HCT116 (cell line): Measurements from ENCODE around the gene CWC27. TPM values are rescaled to one million over a fixed set of nuclear protein-coding genes. Genes with fewer than 3 reads are reported as not detected.

Experiments used
- ATAC-seq: fragments of 200-7000 bp; cut with Tn5 transposase; 2 replicates; pipeline ENCODE4 v1.9.1; 2020; ENCODE audit warnings: mild to moderate bottlenecking, moderate library complexity
- BruUV-seq: library from RNA; stranded (reverse); fragments of 400-500 nt; replicated peaks from 2 replicates; lab custom pipeline; 2021; lab: Mats Ljungman, UMichigan
- CTCF ChIA-PET: fragments of 300-600 bp; sonication (Branson Sonifier 250); formaldehyde crosslinking; loops from one replicate; lab custom pipeline; 2021; ENCODE audit warnings: antibody characterized with exemption; lab: Charles Lee
- POLR2A ChIA-PET: fragments of 300-600, 350-600 bp; sonication (Branson Sonifier 250); formaldehyde crosslinking; loops from one replicate; lab custom pipeline; 2021; ENCODE audit warnings: antibody characterized with exemption; lab: Charles Lee
- RAD21 ChIA-PET, 2 experiments: fragments of 300-600 bp; sonication (Branson Sonifier 250); formaldehyde crosslinking; loops; one replicate each; lab custom pipeline; 2023; ENCODE audit warnings: low total read pairs in 2 of 2; ENCODE audit not compliant: uncharacterized antibody in 2 of 2, unreplicated experiment in 2 of 2, low non-redundant PET in 1 of 2; lab: Charles Lee
- DNase-seq: peaks from one replicate; pipeline ENCODE4 v3.0.0-alpha.2; 2010; ENCODE audit warnings: low read depth, low spot score
- H2AFZ ChIP-seq: fragments of 200-600 bp; shearing (Covaris generic), sonication (generic); 2 replicates; pipeline ENCODE4 v1.6.1; 2017; ENCODE audit warnings: low read depth, mixed run types, mixed read lengths, antibody characterized with exemption, low read length; ENCODE audit not compliant: poor library complexity, severe bottlenecking
- H3K27ac ChIP-seq: 2 replicates; pipeline ENCODE4 v1.5.1; 2012; ENCODE audit warnings: low read depth, low read length
- H3K27me3 ChIP-seq: fragments of 200-600 bp; sonication (generic); 2 replicates; pipeline ENCODE4 v1.6.1; 2016; ENCODE audit warnings: mixed run types, low read length, mixed read lengths; ENCODE audit not compliant: insufficient read depth
- H3K36me3 ChIP-seq, 2 experiments: fragments of 200-500 bp in 1 of 2; fragments of 200-600 bp in 1 of 2; sonication (Bioruptor generic) in 1 of 2; sonication (generic) in 1 of 2; 2 replicates each; pipeline versions ENCODE4 v1.5.1 to v1.6.1; 2014 to 2016; ENCODE audit warnings: low read length in 2 of 2, inconsistent platforms in 1 of 2, mixed read lengths in 1 of 2, mixed run types in 1 of 2; ENCODE audit not compliant: insufficient read depth in 2 of 2, control insufficient read depth in 1 of 2
- H3K4me1 ChIP-seq, 2 experiments: fragments of 200-600 bp in 1 of 2; sonication (generic) in 1 of 2; 2 replicates each; pipeline versions ENCODE4 v1.5.1 to v1.6.1; 2012 to 2017; ENCODE audit warnings: low read length in 2 of 2, inconsistent platforms in 1 of 2, mild to moderate bottlenecking in 1 of 2, mixed read lengths in 1 of 2, mixed run types in 1 of 2, moderate library complexity in 1 of 2; ENCODE audit not compliant: insufficient read depth in 2 of 2, control insufficient read depth in 1 of 2
- H3K4me2 ChIP-seq: fragments of 200-600 bp; sonication (generic); 2 replicates; pipeline ENCODE4 v1.6.1; 2017; ENCODE audit warnings: mixed run types, low read length, mixed read lengths
- H3K4me3 ChIP-seq, 2 experiments: fragments of 200-600 bp in 1 of 2; sonication (generic) in 1 of 2; replicated peaks in 1 of 2; 2 replicates each; pipeline ENCODE4 v1.5.1; 2011 to 2016; ENCODE audit warnings: low read length in 2 of 2, control low read depth in 1 of 2, low read depth in 1 of 2, mild to moderate bottlenecking in 1 of 2, mixed read lengths in 1 of 2, mixed run types in 1 of 2
- H3K79me2 ChIP-seq: fragments of 200-600 bp; sonication (generic); 2 replicates; pipeline ENCODE4 v1.6.1; 2017; ENCODE audit warnings: mild to moderate bottlenecking, mixed run types, low read length, moderate library complexity, mixed read lengths; ENCODE audit not compliant: insufficient read depth
- H3K9ac ChIP-seq: fragments of 200-600 bp; sonication (generic); 2 replicates; pipeline ENCODE4 v1.6.1; 2016; ENCODE audit warnings: low read length, mixed read lengths
- H3K9me2 ChIP-seq: fragments of 200-600 bp; sonication (generic), shearing (Covaris generic); 2 replicates; pipeline ENCODE4 v1.6.1; 2017; ENCODE audit warnings: mixed run types, mild to moderate bottlenecking, moderate library complexity; ENCODE audit not compliant: insufficient read depth
- H3K9me3 ChIP-seq, 2 experiments: fragments of 200-500 bp in 1 of 2; fragments of 200-600 bp in 1 of 2; sonication (Bioruptor generic) in 1 of 2; sonication (generic) in 1 of 2; 2 replicates each; pipeline ENCODE4 v1.6.1; 2014 to 2017; ENCODE audit warnings: low read length in 2 of 2, mixed read lengths in 2 of 2, inconsistent platforms in 1 of 2, low read depth in 1 of 2, mild to moderate bottlenecking in 1 of 2, mixed run types in 1 of 2, moderate library complexity in 1 of 2; ENCODE audit not compliant: control insufficient read depth in 1 of 2, insufficient read depth in 1 of 2
- H4K20me1 ChIP-seq: fragments of 200-600 bp; sonication (generic), shearing (Covaris generic); 2 replicates; pipeline ENCODE4 v1.6.1; 2017; ENCODE audit warnings: mixed run types, mild to moderate bottlenecking, moderate library complexity; ENCODE audit not compliant: insufficient read depth
- CBX3 ChIP-seq: IDR thresholded peaks from 2 replicates; pipeline ENCODE4 v1.6.1; 2012; ENCODE audit warnings: low read depth
- EZH2phosphoT487 ChIP-seq: fragments of 200-600 bp; IDR thresholded peaks from 2 replicates; pipeline ENCODE4 v1.6.1; 2018; ENCODE audit warnings: antibody characterized with exemption, borderline replicate concordance
- FOSL1 ChIP-seq: IDR thresholded peaks from 2 replicates; pipeline ENCODE4 v1.6.1; 2012; ENCODE audit warnings: low read depth
- POLR2A ChIP-seq: IDR thresholded peaks from 2 replicates; pipeline ENCODE4 v1.7.0; 2011; ENCODE audit warnings: borderline replicate concordance; ENCODE audit not compliant: insufficient read depth, insufficient read length; ENCODE audit errors: extremely low read depth
- POLR2AphosphoS5 ChIP-seq: IDR thresholded peaks from 2 replicates; pipeline ENCODE4 v1.6.1; 2011; ENCODE audit warnings: mild to moderate bottlenecking, low read depth, low read length, moderate library complexity
- RAD21 ChIP-seq: IDR thresholded peaks from 2 replicates; pipeline ENCODE4 v1.6.1; 2012; ENCODE audit warnings: low read depth, mild to moderate bottlenecking
- SRF ChIP-seq: IDR thresholded peaks from 2 replicates; pipeline ENCODE4 v1.6.1; 2012; ENCODE audit warnings: low read depth
- intact Hi-C: fragments of 100-400 bp; cut with micrococcal nuclease; formaldehyde crosslinking; loops from 2 replicates; pipeline ENCODE4 v1.10.0; 2022
- total RNA-seq: library from RNA; stranded (reverse); gene quantifications from one replicate; pipeline ENCODE4 v1.2.1, GENCODE V29; 2021; ENCODE audit not compliant: unreplicated experiment
- TF ChIP-seq, protein P1 (sequence below), 3 experiments: fragments of 200-600 bp in 1 of 3; sonication (generic) in 1 of 3; IDR thresholded peaks in 2 of 3; conservative IDR thresholded peaks in 1 of 3; 2 replicates each; pipeline ENCODE4 v1.5.1; 2012 to 2017; ENCODE audit warnings: low read depth in 2 of 3, low read length in 2 of 3, antibody characterized with exemption in 1 of 3, borderline replicate concordance in 1 of 3, control low read depth in 1 of 3, mild to moderate bottlenecking in 1 of 3, mixed read lengths in 1 of 3, mixed run types in 1 of 3, moderate library complexity in 1 of 3; ENCODE audit not compliant: insufficient read depth in 1 of 3
- TF ChIP-seq, protein P2 (sequence below): IDR thresholded peaks from 2 replicates; pipeline ENCODE4 v1.6.1; 2011; ENCODE audit warnings: mild to moderate bottlenecking, low read length, moderate library complexity; ENCODE audit not compliant: insufficient replicate concordance; ENCODE audit errors: extremely low read depth
- TF ChIP-seq, protein P3 (sequence below): IDR thresholded peaks from 2 replicates; pipeline ENCODE4 v1.6.1; 2012; ENCODE audit warnings: low read depth

Gene CWC27
- total RNA-seq, 1 experiment from 2014 or later, result 29.1 TPM

DNA sequence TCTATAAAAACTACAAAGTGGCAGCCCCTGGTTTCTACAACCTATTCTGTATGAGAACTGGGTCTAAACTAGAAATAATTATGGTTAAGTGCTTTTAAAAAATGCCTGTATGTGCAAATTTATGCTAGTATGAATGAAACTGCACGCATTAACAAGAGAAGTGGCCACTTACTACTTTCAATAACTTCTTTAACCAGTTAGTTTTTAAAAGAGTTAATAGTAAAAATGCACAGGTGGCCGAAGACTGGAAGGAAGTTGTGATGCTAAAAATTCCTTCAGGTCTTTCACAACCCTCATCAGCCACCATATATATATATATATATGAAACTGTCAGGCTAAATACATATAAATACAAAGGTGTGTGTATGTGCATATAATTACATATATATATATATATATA is 41.6 kb upstream of the CWC27 start:
- peaks cover 3 to 7% of the 10 kb centered on the region in 2 experiments; a peak in 2 of 4 replicates for H3K36me3 ChIP-seq
- CTCF ChIA-PET, result no interaction called here

DNA sequence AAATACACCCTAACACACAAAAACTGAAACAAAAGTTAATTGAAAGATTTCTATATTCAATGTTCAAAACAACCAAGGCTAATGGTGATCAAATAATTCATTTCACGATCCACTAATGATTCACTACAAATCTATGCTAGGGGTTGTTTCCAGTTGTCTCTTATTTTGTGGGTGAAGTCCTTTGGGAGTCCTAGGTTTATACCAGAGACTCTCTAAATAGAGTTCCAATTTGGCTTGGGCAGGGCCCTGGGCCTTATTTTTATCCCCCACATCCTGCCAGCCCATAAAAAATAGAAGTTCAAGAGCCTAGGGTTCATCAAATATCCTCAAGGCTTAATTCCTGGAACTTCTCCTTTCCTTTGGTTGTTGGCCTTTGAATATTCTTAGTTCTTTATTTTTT is 26.3 kb upstream of the CWC27 start:
- H3K79me2 ChIP-seq, result peaks cover 3% of the 10 kb centered on the region; the same call in 1 of the 2 replicates
- H3K9ac ChIP-seq, result no peak overlapping the region
- no peaks in the 10 kb centered on the region for H3K27me3 ChIP-seq
- POLR2A ChIA-PET, result no interaction called here
- no peaks in the 10 kb centered on the region for H3K9me2 ChIP-seq
- no peaks in the 10 kb centered on the region for H4K20me1 ChIP-seq
- BruUV-seq, result no TSS peak
- CTCF ChIA-PET, result no interaction called here
- no peak for ATAC-seq
- H3K27ac ChIP-seq, result no peak overlapping the region
- no peak overlapping the region for H2AFZ ChIP-seq
- H3K4me2 ChIP-seq, result no peak overlapping the region
- DNase-seq, result no peak
- no peaks in the 10 kb centered on the region for H3K4me1 ChIP-seq
- peaks cover 0 to 7% of the 10 kb centered on the region in 2 experiments; a peak in 1 of 4 replicates for H3K36me3 ChIP-seq
- H3K9me3 ChIP-seq, result no peaks in the 10 kb centered on the region
- H3K4me3 ChIP-seq, result no peak overlapping the region
- intact Hi-C loops, result no loop called here
- RAD21 ChIA-PET, result no interaction called here
- TF ChIP-seq EZH2phosphoT487 (no peak), POLR2A (no peak), RAD21 (no peak), SRF (no peak), POLR2AphosphoS5 (no peak), CBX3 (no peak), FOSL1 (no peak)
- TF ChIP-seq, protein P1, sequence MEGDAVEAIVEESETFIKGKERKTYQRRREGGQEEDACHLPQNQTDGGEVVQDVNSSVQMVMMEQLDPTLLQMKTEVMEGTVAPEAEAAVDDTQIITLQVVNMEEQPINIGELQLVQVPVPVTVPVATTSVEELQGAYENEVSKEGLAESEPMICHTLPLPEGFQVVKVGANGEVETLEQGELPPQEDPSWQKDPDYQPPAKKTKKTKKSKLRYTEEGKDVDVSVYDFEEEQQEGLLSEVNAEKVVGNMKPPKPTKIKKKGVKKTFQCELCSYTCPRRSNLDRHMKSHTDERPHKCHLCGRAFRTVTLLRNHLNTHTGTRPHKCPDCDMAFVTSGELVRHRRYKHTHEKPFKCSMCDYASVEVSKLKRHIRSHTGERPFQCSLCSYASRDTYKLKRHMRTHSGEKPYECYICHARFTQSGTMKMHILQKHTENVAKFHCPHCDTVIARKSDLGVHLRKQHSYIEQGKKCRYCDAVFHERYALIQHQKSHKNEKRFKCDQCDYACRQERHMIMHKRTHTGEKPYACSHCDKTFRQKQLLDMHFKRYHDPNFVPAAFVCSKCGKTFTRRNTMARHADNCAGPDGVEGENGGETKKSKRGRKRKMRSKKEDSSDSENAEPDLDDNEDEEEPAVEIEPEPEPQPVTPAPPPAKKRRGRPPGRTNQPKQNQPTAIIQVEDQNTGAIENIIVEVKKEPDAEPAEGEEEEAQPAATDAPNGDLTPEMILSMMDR (IDR thresholded peaks at IDR 0.05 in 2 of 3, conservative IDR thresholded peaks at IDR 0.05 in 1 of 3; ENCODE audit: borderline replicate concordance in 1 of 3, insufficient read depth in 1 of 3, low read depth in 2 of 3, low read length in 2 of 3), result no peak
- TF ChIP-seq, protein P2, sequence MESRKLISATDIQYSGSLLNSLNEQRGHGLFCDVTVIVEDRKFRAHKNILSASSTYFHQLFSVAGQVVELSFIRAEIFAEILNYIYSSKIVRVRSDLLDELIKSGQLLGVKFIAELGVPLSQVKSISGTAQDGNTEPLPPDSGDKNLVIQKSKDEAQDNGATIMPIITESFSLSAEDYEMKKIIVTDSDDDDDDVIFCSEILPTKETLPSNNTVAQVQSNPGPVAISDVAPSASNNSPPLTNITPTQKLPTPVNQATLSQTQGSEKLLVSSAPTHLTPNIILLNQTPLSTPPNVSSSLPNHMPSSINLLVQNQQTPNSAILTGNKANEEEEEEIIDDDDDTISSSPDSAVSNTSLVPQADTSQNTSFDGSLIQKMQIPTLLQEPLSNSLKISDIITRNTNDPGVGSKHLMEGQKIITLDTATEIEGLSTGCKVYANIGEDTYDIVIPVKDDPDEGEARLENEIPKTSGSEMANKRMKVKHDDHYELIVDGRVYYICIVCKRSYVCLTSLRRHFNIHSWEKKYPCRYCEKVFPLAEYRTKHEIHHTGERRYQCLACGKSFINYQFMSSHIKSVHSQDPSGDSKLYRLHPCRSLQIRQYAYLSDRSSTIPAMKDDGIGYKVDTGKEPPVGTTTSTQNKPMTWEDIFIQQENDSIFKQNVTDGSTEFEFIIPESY, result no peak

More for the DNA sequence above, 41.6 kb upstream of the CWC27 start:
- no peak overlapping the region for H2AFZ ChIP-seq
- no peaks in the 10 kb centered on the region for H3K9me3 ChIP-seq
- H3K27me3 ChIP-seq, result no peaks in the 10 kb centered on the region
- ATAC-seq (no peak), DNase-seq (no peak)
- no peaks in the 10 kb centered on the region for H3K4me1 ChIP-seq
- BruUV-seq, result no TSS peak
- no peak overlapping the region for H3K4me2 ChIP-seq
- TF ChIP-seq, protein P3, sequence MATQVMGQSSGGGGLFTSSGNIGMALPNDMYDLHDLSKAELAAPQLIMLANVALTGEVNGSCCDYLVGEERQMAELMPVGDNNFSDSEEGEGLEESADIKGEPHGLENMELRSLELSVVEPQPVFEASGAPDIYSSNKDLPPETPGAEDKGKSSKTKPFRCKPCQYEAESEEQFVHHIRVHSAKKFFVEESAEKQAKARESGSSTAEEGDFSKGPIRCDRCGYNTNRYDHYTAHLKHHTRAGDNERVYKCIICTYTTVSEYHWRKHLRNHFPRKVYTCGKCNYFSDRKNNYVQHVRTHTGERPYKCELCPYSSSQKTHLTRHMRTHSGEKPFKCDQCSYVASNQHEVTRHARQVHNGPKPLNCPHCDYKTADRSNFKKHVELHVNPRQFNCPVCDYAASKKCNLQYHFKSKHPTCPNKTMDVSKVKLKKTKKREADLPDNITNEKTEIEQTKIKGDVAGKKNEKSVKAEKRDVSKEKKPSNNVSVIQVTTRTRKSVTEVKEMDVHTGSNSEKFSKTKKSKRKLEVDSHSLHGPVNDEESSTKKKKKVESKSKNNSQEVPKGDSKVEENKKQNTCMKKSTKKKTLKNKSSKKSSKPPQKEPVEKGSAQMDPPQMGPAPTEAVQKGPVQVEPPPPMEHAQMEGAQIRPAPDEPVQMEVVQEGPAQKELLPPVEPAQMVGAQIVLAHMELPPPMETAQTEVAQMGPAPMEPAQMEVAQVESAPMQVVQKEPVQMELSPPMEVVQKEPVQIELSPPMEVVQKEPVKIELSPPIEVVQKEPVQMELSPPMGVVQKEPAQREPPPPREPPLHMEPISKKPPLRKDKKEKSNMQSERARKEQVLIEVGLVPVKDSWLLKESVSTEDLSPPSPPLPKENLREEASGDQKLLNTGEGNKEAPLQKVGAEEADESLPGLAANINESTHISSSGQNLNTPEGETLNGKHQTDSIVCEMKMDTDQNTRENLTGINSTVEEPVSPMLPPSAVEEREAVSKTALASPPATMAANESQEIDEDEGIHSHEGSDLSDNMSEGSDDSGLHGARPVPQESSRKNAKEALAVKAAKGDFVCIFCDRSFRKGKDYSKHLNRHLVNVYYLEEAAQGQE, result no peak
- H3K9me2 ChIP-seq, result 0 out of 2 replicates have a peak, but pooled peaks cover 3% of the 10 kb centered on the region
- POLR2A ChIA-PET, result no interaction called here
- no peak overlapping the region for H3K9ac ChIP-seq
- peaks cover 5% of the 10 kb centered on the region; the same call in 1 of the 2 replicates for H3K79me2 ChIP-seq
- intact Hi-C loops, result no loop called here
- RAD21 ChIA-PET, result no interaction called here
- H3K4me3 ChIP-seq, result no peak overlapping the region
- H4K20me1 ChIP-seq, result no peaks in the 10 kb centered on the region
- H3K27ac ChIP-seq, result no peak overlapping the region
